Osteocyte (in vitro differentiated cells): ENCODE measurements around the gene LPXN. TPM values are rescaled to one million over a fixed set of nuclear protein-coding genes. Genes with fewer than 3 reads are reported as not detected.

Experiments used
- DNase-seq: peaks from one replicate; pipeline ENCODE4 v3.0.0; 2021; ENCODE audit warnings: mixed read lengths; ENCODE audit not compliant: unreplicated experiment; ENCODE audit errors: extremely low spot score
- H3K27ac Mint-ChIP-seq: one replicate; pipeline ENCODE4 v1.8.0; 2021; ENCODE audit warnings: mild to moderate bottlenecking, mixed read lengths; ENCODE audit not compliant: unreplicated experiment
- H3K27me3 Mint-ChIP-seq: one replicate; pipeline ENCODE4 v1.8.0; 2021; ENCODE audit warnings: mixed read lengths; ENCODE audit not compliant: unreplicated experiment
- H3K36me3 Mint-ChIP-seq: one replicate; pipeline ENCODE4 v1.8.0; 2021; ENCODE audit warnings: mixed read lengths; ENCODE audit not compliant: unreplicated experiment
- H3K4me1 Mint-ChIP-seq: one replicate; pipeline ENCODE4 v1.8.0; 2021; ENCODE audit warnings: mixed read lengths; ENCODE audit not compliant: unreplicated experiment
- H3K4me3 Mint-ChIP-seq: one replicate; pipeline ENCODE4 v1.8.0; 2021; ENCODE audit warnings: mild to moderate bottlenecking, moderate library complexity, mixed read lengths; ENCODE audit not compliant: unreplicated experiment
- H3K9me3 Mint-ChIP-seq: one replicate; pipeline ENCODE4 v1.8.0; 2021; ENCODE audit warnings: mixed read lengths; ENCODE audit not compliant: unreplicated experiment
- total RNA-seq: library from RNA; stranded (reverse); gene quantifications from 2 replicates; pipeline ENCODE4 v1.2.1, GENCODE V29; 2021
- TF ChIP-seq, protein P1 (sequence below): fragments of 200-600 bp; sonication (generic); IDR thresholded peaks from 2 replicates; pipeline ENCODE4 v1.5.0; 2021; ENCODE audit warnings: antibody characterized with exemption, mild to moderate bottlenecking, moderate library complexity

The LPXN gene
- total RNA-seq, 1 donor from 2014 or later = 7.3 TPM

DNA sequence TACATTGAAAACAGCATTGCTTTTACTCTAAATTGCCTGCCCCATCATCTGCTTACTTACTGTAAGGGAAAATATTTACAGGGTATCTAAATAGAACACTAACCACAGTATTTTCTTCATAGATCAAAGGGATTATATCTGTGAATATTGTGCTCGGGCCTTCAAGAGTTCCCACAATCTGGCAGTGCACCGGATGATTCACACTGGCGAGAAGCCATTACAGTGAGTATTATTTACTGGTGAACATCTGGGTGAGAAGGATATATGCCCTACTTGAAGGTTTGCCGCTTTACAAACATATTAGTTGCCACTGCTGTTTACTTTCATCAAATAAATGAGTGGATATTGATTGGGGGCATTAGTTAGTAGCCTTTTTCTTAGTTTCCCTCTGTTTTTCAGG is 40.9 kb upstream of the LPXN start:
- H3K27me3 Mint-ChIP-seq = no peaks in the 10 kb centered on the region
- no peak overlapping the region for H3K4me3 Mint-ChIP-seq
- no peak for DNase-seq
- TF ChIP-seq, protein P1, sequence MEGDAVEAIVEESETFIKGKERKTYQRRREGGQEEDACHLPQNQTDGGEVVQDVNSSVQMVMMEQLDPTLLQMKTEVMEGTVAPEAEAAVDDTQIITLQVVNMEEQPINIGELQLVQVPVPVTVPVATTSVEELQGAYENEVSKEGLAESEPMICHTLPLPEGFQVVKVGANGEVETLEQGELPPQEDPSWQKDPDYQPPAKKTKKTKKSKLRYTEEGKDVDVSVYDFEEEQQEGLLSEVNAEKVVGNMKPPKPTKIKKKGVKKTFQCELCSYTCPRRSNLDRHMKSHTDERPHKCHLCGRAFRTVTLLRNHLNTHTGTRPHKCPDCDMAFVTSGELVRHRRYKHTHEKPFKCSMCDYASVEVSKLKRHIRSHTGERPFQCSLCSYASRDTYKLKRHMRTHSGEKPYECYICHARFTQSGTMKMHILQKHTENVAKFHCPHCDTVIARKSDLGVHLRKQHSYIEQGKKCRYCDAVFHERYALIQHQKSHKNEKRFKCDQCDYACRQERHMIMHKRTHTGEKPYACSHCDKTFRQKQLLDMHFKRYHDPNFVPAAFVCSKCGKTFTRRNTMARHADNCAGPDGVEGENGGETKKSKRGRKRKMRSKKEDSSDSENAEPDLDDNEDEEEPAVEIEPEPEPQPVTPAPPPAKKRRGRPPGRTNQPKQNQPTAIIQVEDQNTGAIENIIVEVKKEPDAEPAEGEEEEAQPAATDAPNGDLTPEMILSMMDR = no peak
- H3K9me3 Mint-ChIP-seq = no peaks in the 10 kb centered on the region
- H3K4me1 Mint-ChIP-seq = no peaks in the 10 kb centered on the region
- peaks cover 73% of the 10 kb centered on the region for H3K36me3 Mint-ChIP-seq
- no peak overlapping the region for H3K27ac Mint-ChIP-seq

DNA sequence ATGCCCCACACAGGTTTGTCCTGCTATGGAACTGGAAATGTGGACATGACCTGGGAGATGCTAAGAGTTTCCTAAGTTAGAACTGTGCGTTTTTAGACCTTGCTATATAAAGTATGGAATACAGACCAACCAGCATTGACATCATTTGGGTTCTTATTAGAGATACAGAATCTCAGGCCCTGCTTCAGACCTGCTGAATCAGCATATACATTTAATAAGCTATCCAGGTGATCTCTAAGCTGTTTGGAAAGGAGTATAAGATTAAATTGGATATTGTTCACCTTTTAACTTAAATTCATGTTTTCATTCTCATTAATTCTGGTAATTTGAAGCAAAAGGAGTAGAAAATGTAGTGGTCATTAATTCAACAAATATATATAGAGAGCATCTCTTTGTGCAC is 39.9 kb upstream of the LPXN start:
- DNase-seq = no peak
- Mint-ChIP-seq H3K27me3 (no peaks in the 10 kb centered on the region), H3K4me3 (no peak overlapping the region), H3K27ac (no peak overlapping the region), H3K9me3 (no peaks in the 10 kb centered on the region), H3K4me1 (no peaks in the 10 kb centered on the region), H3K36me3 (peaks cover 78% of the 10 kb centered on the region)
- TF ChIP-seq, protein P1 = no peak

DNA sequence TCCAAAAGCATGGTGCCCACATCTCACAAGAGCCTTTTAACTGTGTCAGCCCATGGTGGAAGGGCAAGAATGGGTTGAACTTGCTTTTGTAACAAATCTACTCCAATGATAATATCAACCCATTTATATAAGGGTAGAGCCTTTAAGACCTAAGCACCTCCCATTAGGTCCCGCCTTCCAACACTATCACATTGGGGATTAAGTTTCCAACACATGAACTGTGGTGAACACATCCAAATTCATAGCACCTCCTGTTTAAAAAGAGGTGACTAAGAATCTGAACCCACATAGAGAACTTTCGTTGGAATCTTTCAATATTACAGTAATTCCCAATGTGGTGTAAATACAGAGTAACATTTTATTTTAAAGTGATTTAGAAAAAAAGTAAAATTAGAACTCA is 37.6 kb upstream of the LPXN start:
- no peaks in the 10 kb centered on the region for H3K4me1 Mint-ChIP-seq
- no peak for DNase-seq
- peaks cover 72% of the 10 kb centered on the region for H3K36me3 Mint-ChIP-seq
- no peaks in the 10 kb centered on the region for H3K27me3 Mint-ChIP-seq
- TF ChIP-seq, protein P1 = no peak
- no peak overlapping the region for H3K4me3 Mint-ChIP-seq
- no peak overlapping the region for H3K27ac Mint-ChIP-seq
- no peaks in the 10 kb centered on the region for H3K9me3 Mint-ChIP-seq

DNA sequence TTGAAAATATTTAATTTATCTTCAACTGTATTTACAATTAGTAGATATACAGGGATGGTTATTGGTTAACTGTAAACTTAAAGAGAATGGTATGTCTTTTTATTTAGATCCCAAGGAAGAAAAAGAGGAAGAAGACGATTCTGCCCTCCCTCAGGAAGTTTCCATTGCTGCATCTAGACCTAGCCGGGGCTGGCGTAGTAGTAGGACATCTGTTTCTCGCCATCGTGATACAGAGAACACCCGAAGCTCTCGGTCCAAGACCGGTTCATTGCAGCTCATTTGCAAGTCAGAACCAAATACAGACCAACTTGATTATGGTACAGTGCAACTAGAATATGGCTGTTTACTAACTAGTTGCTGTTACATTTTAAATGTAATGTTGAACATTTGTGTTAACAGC is 34.1 kb upstream of the LPXN start:
- DNase-seq = no peak
- Mint-ChIP-seq H3K27me3 (no peaks in the 10 kb centered on the region), H3K4me1 (peaks cover 5% of the 10 kb centered on the region), H3K36me3 (peaks cover 45% of the 10 kb centered on the region), H3K4me3 (no peak overlapping the region), H3K27ac (no peak overlapping the region), H3K9me3 (no peaks in the 10 kb centered on the region)
- TF ChIP-seq, protein P1 = no peak

DNA sequence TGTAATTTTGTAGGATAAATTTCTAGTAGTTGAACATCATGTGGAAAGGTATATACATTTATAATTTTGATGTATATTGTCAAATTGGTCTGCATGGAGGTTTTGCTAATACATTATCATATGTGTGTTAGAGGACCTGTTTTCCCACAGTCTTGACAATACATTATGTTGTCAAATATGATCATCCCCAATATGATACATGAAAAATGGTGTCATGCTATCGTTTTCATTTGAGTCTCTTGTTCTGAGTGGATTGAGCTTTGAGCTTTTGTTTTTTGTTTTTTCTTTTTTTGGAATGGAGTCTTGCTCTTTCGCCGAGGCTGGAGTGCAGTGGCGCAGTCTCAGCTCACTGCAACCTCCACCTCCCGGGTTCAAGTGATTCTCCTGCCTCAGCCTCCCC is 32.7 kb upstream of the LPXN start:
- DNase-seq = no peak
- Mint-ChIP-seq H3K4me1 (peaks cover 8% of the 10 kb centered on the region), H3K27me3 (no peaks in the 10 kb centered on the region), H3K27ac (no peak overlapping the region), H3K9me3 (no peaks in the 10 kb centered on the region), H3K4me3 (no peak overlapping the region), H3K36me3 (peaks cover 34% of the 10 kb centered on the region)
- TF ChIP-seq, protein P1 = no peak
